OCI-M2 (cell line): ENCODE data around the gene EXOC3L2.
A peak's percentile ranks its signal among the peaks of the same experiment; 100 is the strongest.
"Not testable (repeated sequence)": the region's sequence is repeated elsewhere in the genome, so short reads cannot be mapped to it uniquely, and the experiment has no call there.

ENCODE experiments used
- DNase-seq: peaks from one replicate; lab custom pipeline; 2025; ENCODE audit not compliant: unreplicated experiment; lab: John Stamatoyannopoulos, UW

Gene EXOC3L2

DNA sequence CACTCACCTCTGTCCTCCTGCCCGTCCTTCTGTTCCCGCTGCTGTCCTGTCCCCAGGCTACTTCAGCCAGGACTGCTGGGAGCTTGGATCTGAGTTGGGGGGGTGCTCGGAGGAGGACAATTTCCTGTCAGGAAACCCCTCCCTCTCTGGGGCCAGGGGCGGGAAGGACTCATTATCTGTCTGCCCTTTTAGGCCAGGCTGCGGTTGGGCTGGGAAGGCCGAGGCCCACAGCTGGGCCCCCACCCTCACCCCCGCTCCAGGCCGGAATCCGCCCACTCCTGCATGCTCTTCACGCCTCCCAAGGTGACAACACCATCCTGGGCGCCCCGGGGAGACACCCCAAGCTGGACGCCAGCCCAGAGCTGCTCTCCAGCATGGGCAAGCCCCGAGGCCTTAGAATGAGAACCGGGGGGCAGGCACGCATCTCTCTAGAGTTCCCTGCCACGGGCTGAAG, at the start of gene EXOC3L2:
EXOC3L2 (minus strand) TSS at position 74 of the 454 bp plus-strand sequence. CDS start 6,362 bp downstream, outside the sequence.
- peak; percentile 33 for DNase-seq

DNA sequence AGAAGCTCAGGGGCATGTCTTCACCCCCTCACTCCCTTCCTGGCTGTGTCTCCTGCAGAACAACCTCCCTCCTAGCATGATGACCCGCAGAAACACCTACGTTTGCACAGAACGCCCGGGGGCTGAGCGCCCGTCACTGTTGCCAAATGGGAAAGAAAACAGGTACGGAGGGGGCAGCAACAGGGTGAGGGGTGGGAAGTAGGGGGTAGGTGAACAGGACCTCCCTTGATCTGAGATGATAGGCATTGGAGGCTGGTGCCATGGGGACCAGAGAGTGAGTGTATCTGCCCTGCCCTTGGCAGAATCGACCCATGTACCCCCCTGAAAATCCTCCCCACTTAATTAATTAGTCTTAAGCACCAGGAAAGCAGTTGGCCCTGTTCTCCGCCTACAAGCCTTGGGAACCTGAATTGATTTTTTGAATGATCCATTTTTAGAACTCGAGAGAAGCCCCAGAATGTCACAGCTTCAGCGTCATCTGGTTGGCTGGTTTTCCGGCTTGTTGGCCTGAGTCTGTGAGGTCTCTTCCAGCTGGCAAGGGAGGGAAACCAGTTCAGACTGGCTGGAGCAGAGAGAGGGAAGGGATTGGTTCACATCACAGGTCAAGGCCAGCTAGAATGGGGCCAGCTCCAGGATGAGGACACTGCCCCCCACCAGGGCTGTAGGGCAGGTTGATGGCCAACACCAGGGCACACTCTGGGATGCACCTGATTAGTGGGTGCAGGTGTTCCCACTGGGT, 49.3 kb upstream of the EXOC3L2 start:
- DNase-seq = no peak

DNA sequence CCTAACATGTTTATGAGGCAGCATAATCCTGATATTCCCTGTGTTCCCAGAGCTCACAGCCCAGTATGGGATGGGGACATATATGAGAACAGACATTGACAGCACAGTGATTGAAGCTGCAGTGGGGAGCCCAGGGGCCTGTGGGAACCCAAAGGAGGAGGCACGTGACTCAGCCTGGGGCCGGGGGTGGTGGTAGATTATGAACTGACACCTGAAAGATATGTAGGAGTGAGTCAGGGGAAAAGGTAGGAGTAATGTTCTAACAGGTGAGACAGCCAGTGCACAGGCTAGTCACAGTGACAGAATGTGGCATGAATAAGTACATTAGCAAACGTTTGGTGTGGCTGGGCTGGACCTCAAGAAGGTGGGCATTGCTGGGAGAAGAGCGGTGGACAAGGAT, 48.5 kb upstream of the EXOC3L2 start:
- DNase-seq = no peak

DNA sequence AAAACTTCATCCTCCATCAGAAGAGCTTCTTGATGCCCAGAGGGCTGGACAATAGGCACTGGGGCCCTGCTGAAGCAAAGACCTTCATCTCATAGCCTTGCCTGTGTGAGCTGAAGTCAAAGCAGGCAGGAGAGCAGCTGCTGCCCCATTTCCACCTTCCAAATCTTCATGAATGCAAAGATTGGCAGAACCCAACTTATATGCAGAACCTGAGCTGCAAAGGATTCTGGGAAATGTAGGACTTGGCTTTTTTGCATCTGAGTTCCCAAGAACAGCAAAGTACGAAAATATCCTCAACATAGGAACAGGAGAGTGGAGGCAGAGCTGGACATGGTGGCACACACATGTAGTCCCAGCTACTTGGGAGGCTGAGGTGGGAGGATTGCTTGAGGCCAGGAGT, 46.6 kb upstream of the EXOC3L2 start:
- no peak for DNase-seq

DNA sequence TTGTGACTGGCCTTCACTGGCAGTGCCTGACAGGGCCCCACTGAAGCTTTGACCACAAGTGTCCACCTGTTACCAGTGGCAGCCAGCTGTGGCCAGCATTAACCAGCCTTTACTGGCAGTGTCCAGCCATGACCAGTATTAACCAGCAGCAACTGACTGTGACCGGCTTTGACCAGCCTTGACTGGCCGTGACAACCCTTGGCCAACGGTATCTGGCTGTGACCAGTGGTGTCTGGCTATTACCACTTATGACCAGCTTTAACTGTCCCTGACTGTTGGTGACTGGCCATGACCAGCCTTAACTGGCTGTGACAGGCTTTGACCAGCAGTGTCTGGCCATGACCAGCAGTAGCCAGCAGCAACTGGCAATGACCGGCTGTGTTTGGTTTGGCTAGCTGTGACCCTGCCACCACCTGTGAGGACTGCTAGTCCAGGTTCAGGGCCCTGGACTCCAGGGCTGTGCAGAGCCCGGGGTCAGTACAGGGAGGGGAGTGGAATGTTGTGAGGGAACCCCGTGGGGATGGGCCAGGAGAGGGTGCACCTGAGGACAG, 45.2 kb upstream of the EXOC3L2 start:
- DNase-seq = no peak

DNA sequence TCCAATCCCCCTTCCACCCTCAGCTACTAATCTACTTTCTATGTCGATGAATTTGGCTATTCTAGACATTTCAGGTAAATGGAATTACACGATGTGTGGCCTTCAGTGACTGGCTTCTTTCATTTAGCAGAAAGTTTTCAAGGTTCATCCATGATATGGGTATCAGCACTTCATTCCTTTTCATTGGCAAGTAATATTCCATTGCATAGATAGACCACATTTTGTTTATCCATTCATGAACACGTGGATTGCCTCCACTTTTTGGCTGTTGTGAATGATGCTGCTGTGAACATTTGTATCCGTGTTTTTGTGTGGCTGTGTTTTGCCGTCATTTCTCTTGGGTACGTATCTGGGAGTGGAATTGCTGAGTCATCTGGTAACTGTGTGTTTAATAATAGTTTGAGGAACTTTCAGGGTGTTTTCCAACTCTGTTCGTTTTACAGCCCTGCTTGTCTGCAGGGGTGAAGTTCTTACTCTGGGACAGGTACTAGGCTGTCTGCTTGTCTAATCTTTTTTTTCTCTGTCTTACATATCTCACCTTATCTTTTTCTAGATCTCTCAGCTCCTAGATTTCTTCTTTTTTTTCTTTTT, 38.3 kb upstream of the EXOC3L2 start:
- DNase-seq = no peak

DNA sequence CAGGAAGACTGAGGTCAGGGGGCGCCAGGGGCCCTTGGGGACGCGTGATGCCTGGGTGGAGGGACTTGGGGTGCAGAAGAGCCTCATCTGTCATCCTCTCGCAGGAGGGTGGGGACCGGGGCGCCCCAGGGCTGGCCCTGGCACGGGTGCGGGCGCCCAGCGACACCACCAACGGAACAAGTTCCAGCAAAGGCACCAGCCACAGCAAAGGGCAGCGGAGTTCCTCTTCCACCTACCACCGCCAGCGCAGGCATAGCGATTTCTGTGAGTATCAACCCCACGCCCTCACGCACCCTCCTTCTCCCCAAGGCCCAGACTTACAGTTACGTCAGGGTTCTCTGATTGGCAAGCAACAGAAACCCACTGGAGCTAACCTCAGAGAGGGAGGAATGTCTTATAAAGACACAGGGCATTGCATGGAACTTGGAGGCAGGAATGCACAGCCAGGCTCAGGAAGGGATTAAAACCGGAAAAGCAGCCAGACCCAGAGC, 35.3 kb upstream of the EXOC3L2 start:
- DNase-seq = no peak

DNA sequence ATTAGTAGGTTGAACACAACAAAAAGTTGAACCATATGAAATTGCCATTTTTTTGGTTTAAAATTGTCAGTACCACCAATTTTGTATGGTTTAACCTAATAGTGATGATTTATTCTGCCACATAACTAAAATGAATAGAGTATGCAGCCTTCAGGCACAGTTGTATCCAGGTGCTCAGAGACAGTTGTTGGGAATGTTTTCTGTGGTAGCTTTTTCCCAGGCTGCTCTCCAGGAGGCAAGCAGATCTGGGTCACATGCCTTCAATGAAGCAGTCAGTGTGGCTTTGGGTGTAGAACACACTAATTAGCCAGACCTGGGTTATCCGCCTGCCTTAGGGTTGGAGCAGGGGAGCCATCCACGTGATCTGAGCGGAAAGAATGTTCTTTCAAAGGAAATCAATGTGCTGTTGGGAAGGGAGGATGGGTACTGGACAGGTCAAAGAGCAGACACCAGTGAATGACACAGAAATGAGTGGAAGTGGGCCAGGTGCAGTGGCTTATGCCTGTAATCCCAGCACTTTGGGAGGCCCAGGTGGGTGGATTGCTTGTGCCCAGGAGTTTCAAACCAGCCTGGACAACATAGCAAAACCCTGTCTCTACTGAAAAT, 34.5 kb upstream of the EXOC3L2 start:
- no peak for DNase-seq

DNA sequence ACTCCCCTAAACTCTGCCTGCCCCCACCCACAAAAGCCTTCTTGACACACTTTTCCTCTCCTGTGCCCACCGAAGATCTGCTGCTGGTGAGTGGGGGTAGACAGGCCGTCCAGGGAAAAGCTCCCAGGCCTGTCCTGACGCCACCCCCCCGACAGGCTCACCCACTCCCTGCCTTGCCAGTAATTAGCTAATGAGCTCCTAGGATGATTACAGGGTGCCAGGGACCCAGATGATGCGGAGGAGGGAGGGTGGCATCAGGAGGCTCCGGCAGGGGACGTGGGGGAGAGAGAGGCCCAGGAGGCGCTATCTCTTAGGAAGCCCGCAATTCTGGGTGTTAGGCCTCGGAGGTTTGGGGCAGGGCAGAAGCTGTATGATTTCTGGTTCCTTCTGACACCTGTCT, 32.9 kb upstream of the EXOC3L2 start:
- DNase-seq = no peak

DNA sequence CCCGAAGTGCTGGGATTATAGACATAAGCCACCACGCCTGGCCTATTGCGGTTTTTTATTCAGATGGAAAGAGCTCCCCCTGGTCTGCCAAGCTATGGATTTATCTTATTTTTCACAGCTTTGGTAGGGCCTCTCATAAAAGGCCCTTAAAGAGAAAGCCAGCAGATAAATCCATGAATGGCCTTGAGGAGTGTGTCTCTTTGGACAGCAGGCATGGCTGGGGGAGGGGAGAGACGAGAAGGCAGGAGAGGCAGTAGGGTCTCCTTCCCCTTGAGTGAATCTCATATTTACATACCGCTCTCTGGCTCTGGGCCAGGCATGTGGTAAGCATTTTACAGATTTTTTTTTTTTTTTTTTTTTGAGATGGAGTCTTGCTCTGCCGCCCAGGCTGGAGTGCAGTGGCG, 31.1 kb upstream of the EXOC3L2 start:
- DNase-seq = no peak

DNA sequence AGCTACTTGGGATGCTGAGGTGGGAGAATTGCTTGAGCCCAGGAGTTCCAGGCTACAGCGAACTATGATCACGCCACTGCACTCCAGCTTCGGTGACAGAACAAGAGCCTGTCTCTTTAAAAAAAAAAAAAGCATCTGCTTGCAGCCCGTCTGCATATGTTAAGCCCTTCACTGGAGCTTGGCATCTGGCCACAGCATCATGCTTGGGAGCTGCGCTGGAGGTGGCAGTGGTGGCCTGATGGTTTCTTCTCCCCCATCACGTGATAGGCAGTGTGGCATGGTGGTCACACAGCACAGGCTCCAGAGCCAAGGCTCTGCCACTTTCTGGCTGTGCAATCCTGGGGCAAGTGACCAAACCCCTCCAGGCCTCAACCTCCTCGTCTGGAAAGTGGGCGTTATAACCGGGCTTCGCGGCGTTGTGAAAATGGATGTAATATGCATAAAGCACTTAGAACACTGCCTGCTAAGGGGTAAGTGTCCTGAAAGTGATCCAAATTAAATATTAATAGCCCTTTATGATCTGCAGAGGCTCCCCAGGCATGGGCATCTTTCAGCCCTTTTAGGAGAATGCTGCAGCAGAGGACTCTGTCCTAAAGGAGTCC, 30.3 kb upstream of the EXOC3L2 start:
- no peak for DNase-seq

DNA sequence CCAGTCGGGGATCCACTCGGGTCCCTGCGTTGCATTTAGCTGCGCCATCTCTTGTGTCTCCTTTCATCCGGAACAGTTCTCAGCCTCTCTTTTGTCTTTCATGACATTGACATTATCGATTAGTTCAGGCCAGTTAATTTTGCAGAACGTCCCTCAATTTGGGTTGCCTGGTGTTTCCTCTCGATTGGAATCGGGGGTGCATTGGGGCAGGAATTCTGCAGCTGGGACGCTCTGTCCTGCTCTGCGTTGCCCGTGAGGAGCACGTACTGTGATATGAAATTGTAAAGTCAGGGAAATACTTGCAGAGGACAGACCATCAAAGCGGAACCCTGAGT, 28.3 kb upstream of the EXOC3L2 start:
- DNase-seq = no peak

DNA sequence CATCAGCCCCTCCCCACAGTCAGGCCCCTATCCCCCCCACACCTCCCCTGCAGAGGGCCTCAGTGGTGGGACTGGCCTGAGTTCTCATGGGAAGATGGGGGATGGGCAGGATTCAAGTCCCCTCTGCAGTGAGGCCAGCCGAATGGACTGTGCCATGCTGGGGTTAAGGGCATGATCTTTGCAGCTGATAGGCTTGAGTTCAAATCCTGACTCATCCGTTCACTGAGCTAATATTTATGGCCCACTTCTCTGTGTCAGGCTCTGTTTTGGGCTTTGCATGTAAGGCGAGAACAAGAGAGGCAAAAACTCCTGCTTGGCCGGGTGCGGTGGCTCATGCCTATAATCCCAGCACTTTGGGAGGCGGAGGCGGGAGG, 26.5 kb upstream of the EXOC3L2 start:
- no peak for DNase-seq

DNA sequence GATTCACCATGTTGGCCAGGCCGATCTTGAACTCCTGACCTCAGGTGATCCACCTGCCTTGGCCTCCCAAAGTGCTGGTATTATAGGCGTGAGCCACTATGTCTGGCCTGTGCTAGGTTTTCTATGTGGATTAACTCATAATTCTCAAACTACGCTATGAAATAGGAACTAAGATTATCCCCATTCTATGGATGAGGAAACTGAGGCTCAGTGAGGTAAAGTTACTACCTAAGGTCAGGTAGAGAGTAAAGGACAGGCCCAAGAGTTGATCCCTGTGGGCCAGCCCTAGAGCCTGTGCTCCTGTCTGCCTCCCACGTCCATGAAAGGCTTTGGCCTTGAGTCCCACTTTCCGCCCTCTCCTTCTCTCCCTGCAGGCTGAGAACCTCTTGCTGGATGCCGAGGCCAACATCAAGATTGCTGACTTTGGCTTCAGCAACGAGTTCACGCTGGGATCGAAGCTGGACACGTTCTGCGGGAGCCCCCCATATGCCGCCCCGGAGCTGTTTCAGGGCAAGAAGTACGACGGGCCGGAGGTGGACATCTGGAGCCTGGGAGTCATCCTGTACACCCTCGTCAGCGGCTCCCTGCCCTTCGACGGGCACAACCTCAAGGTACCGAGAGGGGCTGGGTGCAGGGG, 26.0 kb upstream of the EXOC3L2 start:
- no peak for DNase-seq

DNA sequence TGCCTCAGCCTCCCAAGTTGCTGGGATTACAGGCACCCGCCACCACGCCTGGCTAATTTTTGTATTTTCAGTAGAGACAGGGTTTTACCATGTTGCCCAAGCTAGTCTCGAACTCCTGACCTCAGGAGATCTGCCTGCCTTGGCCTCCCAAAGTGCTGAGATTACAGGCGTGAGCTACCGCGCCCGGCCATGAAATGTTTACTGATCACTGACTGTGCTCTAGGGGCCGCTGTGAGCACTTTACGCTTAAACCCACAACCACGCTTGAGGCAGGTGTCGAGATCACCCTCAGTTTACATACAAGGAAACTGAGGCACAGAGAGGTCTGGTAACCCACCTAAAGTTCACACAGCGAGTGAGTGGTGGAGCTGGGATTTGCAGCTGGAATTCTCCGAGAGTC, 24.7 kb upstream of the EXOC3L2 start:
- not testable (repeated sequence) for DNase-seq

DNA sequence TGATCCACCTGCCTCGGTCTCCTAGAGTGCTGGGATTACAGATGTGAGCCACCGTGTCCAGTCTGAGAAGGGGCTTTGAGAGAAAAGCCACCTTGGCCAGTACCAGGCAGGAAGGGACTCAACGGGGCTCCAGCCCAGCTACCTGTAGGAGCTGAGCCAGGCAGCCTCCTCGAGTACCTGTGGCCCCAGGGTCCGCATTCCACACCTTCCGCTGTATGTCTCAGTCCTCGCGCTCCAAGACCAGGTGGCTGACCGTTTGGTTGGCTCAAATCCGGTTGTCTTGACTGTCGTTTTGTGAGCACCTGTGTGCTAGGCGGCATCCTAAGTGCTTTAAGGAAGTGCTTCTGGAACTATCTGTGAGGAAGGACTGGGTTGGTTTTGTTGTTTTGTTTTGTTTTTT, 22.1 kb upstream of the EXOC3L2 start:
- no peak for DNase-seq

DNA sequence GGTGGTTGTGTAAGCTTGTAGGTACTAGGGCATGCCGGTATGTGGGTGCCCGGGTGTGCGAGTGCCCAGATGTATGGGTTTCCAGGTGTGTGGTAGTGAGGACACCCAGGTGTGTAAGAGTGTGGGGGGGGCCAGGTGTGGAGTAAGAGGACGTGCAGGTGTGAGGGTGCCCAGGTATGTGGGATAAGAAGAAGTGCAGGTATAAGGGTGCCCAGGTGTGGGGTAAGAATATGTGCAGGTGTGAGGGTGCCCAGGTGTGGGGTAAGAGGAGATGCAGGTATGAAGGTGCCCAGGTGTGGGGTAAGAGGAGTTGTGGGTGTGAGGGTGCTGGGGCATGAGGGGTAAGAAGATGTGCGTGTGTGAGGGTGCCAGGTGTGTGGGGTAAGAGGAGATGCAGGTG, 20.2 kb upstream of the EXOC3L2 start:
- DNase-seq = no peak

DNA sequence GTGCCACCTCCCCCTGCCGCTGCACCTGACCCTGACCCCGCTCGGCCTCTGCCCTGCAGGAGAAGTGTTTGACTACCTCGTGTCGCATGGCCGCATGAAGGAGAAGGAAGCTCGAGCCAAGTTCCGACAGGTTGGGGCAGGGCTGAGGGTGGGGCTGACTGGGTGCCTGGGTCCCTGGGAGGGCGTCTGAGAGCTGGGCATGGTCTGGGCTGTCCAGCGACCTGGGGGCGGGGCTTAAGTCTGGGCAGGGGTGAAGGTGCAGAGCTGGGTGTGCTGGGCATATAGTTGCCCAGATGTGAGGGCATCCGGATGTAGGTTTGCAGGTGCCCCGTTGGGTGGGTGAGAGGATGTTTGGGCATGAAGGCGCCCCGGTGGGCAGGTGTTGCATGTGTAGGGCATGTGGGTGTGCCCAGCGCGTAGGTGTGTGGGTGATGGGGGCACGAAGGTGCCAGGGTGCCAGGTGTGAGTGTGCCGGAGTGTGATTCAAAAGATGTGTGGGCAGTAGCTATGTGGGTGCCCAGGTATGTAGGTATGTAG, 19.6 kb upstream of the EXOC3L2 start:
- DNase-seq = no peak

DNA sequence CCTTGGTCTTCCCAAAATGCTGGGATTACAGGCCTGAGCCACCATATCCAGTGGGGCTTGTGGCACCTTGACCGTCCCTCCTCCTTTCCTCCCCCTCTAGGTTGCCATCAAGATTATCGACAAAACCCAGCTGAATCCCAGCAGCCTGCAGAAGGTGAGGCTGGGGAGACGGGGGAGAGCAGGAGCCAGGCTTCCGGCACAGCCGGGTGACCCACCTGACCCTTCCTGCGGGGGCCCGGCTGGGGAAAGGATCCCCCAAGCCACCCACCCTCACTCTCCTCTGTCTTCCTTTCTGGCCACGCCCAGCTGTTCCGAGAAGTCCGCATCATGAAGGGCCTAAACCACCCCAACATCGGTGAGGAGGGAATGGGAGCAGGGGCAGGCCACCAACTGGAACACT, 17.8 kb upstream of the EXOC3L2 start:
- DNase-seq = no peak

DNA sequence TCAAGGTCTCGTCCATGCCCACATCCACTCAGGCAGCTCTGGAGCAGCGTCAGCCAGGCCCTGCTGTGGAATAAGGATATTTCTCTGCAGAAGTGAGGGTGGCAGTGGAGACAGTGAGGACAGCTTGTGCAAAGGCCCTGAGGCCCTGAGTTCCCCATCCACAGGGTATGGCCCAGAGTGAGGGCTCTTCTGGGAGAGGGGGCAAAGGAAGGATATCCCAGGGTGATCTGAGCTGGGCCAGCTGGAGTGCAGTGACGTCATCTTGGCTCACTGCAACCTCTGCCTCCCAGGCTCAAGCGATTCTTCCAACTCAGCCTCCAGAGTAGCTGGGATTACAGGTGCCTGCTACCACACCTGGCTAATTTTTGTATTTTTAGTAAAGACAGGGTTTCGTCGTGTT, 17.4 kb upstream of the EXOC3L2 start:
- DNase-seq = no peak

DNA sequence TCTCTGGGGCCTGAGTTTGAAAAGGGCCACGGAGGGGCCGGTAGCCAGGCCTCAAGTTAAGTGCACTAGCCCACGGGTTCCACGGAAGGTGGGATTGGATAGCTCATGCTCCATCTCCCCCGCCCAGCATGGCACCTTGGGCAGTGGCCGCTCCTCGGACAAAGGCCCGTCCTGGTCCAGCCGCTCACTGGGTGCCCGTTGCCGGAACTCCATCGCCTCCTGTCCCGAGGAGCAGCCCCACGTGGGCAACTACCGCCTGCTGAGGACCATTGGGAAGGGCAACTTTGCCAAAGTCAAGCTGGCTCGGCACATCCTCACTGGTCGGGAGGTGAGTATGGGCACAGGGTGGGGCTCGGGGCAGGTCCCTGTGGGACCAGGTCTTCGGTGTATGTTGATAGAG, 13.7 kb upstream of the EXOC3L2 start:
- DNase-seq = no peak
